Measurements from ENCODE around the gene TDRD7. TPM values are rescaled to one million over a fixed set of nuclear protein-coding genes. Genes with fewer than 3 reads are reported as not detected.

The TDRD7 gene
- total RNA-seq, 4 donors from 2014 or later = 8.5 to 16.5 (median 13.3) TPM

GRCh38 chr9:97387936-97388684 lies 23.8 kb upstream of the TDRD7 start:
- TF ChIP-seq CTCF (IDR thresholded peaks at IDR 0.05; ENCODE audit: low read depth) = no peak

- no peak for TF ChIP-seq CTCF (IDR thresholded peaks at IDR 0.05; ENCODE audit: low read depth)
These were observed 23.1 kb upstream of the TDRD7 start for GRCh38 chr9:97388721-97389238.

- no peak for TF ChIP-seq CTCF (IDR thresholded peaks at IDR 0.05; ENCODE audit: low read depth)
These were observed 22.6 kb upstream of the TDRD7 start for GRCh38 chr9:97389249-97389648.

GRCh38 chr9:97390791-97391406 lies 21.0 kb upstream of the TDRD7 start:
- no peak for TF ChIP-seq CTCF (IDR thresholded peaks at IDR 0.05; ENCODE audit: low read depth)

GRCh38 chr9:97394881-97395280 lies 17.0 kb upstream of the TDRD7 start:
- no peak for TF ChIP-seq CTCF (IDR thresholded peaks at IDR 0.05; ENCODE audit: low read depth)

- TF ChIP-seq CTCF (IDR thresholded peaks at IDR 0.05; ENCODE audit: low read depth) = no peak
These were observed 16.2 kb upstream of the TDRD7 start for GRCh38 chr9:97395745-97396144.

GRCh38 chr9:97396256-97396655 lies 15.6 kb upstream of the TDRD7 start:
- no peak for TF ChIP-seq CTCF (IDR thresholded peaks at IDR 0.05; ENCODE audit: low read depth)

All from subcutaneous adipose tissue (tissue), 4 donors.